GM18507 (cell line): Measurements from ENCODE around the gene IRAK2.
A peak's percentile ranks its signal among the peaks of the same experiment; 100 is the strongest.
"Not testable (repeated sequence)": the region's sequence is repeated elsewhere in the genome, so short reads cannot be mapped to it uniquely, and the experiment has no call there.

Source experiments
- DNase-seq: peaks from one replicate; pipeline ENCODE4 v3.0.0; 2011; ENCODE audit warnings: low read depth; ENCODE audit not compliant: insufficient read length; ENCODE audit errors: extremely low spot score
- FAIRE-seq: peaks from 2 replicates; lab custom pipeline; 2011; peaks lifted over from hg19 to GRCh38; lab: Jason Lieb, UNC

The IRAK2 gene

GRCh38 chr3:10164546-10165393 lies at the start of gene IRAK2:
Gene IRAK2, plus strand, starts transcription at chr3:10164919. Its CDS starts 36 bp downstream, at chr3:10164955.
- DNase-seq (peak; percentile 77), FAIRE-seq (peak; percentile 24)

- peak; percentile 98 for DNase-seq
- FAIRE-seq, result peak; percentile 99
Measured at GRCh38 chr3:10115326-10116137, 49.2 kb upstream of the IRAK2 start, which contains the start of gene BRK1. Gene BRK1, plus strand, starts transcription at chr3:10115675. Its CDS starts 27 bp downstream, at chr3:10115702.

DNA sequence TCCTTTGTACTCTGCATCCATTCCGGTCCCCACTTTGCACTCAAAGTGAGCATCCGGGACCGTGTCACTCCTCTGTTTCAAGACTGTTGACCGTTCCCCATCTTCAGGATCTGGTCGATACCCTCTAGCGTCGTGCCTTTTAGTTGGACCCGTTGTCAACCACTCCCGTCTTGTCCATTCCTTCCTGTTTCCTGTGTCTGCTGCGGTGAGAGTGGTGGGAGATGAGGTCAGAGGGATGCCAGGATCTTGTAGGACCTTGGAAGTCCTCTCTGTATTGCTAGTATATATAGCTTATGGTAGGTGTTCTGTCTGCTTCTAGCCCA lies 48.6 kb upstream of the IRAK2 start:
- DNase-seq, result no peak
- no peak for FAIRE-seq

DNA sequence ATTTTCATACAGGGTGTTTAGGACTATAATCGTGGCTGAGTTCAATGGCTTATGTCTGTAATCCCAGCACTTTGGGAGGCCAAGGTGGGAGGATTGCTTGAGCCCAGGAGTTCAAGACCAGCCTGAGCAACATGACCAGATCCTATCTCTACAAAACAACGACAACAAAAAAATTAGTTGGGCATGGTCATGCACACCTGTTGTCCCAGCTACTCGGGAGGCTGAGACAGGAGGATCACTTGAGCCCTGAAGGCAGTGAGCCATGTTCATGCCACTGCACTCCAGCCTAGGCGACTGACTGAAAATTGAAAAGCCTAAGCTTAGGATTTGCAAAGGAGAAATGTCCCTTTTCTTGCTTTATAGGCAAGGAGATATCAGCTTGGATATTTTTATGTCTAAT lies 47.8 kb upstream of the IRAK2 start:
- no peak for DNase-seq
- FAIRE-seq, result no peak

- no peak for DNase-seq
- FAIRE-seq, result no peak
Measured at GRCh38 chr3:10119376-10119775, 45.3 kb upstream of the IRAK2 start.

DNA sequence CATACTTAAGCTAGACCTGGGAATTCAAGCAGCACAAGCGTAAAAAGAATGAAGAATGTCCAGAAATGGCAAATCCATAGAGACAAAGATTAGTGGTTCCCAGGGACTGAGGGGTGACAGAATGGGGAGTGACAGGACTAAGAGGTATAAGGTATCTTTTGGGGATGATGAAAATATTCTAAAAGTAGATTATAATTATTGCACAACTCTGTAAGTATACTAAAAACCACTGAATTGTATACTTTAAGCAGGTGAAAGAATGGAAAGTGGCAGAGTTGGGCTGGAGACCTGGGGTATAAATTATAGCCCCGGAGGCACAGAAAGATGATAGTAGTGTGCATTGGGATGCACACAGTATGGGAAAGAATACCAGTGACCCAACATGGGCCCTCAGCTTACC lies 43.7 kb upstream of the IRAK2 start:
- FAIRE-seq, result no peak
- DNase-seq, result no peak

DNA sequence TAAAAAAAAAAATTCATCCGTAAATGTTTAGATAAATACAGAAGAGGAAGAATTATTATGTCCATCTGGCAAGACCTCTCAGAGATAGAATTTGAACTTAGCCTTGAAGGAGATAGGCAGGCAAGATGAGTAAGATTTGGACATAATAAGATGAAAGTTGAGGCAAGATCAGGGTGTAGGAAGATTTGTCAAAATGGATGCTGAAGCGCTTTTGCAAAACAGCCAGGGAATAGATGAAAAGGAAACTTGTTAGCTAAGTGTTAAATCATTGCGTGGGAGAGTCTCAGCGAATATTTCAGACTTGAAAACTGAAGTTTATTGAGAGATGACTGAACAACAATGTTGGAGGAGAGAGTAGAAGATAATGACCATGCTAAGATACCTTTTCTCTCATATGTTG lies 42.0 kb upstream of the IRAK2 start:
- no peak for DNase-seq
- no peak for FAIRE-seq

GRCh38 chr3:10135872-10136271 lies 28.8 kb upstream of the IRAK2 start:
- not testable (repeated sequence) for FAIRE-seq

DNA sequence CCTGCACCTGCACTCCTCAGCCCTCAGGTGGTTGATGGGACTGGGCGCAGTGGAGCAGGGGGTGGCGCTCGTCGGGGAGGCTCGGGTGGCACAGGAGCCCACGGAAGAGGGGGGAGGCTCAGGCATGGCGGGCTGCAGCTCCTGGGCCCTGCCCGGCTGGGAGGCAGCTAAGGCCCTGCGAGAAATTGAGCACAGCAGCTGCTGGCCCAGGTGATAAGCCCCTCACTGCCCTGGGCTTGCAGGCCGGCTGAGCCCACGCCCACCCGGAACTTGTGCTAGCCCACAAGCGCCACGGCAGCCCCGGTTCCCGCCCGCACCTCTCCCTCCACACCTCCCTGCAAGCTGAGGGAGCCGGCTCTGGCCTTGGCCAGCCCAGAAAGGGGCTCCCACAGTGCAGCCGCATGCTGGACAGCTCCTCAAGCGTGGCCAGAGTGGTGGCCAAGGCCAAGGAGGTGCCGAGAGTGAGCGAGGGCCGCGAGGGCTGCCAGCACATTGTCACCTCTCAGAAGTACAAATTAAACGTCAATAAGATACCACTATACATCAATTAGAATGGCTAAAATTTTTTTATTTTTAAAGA lies 28.2 kb upstream of the IRAK2 start:
- FAIRE-seq (no peak), DNase-seq (no peak)

More at GRCh38 chr3:10135872-10136271, 28.8 kb upstream of the IRAK2 start:
- DNase-seq, result not testable (repeated sequence)

DNA sequence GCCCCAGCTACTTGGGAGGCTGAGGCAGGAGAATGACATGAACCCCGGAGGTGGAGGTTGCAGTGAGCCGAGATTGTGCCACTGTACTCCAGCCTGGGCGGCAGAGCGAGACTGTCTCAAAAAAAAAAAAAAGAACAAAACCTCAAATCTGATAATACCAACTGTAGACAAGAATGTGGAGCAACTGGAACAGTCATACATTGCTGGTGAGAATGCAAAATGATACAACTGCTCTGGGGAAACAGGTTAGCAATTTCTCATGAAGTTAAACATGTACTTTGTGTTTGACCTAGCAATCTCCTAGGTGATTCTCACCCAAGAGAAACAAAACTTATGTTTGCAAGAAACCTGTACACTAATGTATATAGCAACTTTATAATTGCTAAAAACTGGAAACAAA lies 27.5 kb upstream of the IRAK2 start:
- FAIRE-seq (no peak), DNase-seq (no peak)

DNA sequence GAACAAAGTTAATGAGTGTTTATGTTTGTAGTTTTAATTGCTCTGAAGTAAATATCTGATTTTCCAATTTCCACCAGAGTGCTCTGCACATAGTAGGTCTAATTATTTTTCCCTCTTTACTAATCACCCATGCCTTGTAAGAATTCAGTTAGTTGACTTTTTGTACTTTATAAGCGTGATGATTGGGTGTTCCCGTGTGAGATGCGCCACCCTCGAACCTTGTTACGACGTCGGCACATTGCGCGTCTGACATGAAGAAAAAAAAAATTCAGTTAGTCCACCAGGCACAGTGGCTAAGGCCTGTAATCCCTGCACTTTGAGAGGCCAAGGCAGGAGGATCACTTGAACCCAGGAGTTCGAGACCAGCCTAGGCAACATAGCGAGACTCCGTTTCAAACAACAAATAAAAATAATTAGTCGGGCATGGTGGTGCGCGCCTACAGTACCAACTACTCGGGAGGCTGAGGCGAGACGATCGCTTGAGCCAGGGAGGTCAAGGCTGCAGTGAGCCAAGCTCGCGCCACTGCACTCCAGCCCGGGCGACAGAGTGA lies 23.6 kb upstream of the IRAK2 start:
- FAIRE-seq, result no peak
- DNase-seq, result no peak

DNA sequence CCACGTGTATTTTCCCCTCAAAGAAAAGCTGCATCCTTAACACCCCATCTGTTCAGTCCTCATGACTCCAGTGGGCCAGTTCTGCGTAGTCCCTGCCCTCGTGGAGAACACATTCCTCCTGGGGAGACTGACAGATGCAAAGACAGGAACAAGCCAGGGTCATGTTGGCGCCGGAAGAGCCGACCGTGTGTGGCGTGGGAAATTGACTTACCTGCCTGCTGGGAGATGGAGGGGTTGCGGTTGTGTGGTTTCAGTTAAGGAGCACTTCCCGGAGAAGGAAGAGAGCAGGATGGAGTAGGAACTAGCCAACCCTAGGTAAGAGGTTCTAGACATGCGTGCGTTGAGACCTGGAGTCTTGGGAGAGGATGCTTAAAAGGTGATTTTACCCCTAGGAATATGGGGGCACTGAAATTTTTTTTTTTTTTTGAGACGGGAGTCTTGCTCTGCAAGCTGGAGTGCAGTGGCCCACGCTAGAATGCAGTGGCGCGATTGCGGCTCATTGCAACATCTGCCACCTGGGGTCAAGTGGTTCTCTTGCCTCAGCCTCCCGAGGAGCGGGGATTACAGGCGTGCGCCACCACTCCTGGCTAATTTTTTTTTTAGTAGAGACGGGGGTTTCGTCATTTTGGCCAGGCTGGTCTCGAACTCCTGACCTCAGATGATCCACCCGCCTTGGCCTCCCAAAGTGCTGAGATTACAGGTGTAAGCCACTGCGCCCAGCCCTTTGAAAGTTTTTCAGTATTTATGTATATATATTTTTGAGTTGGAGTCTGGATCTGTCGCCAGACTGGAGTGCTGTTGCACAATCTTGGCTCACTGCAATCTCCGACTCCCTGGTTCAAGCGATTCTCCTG lies 21.8 kb upstream of the IRAK2 start:
- DNase-seq, result no peak
- no peak for FAIRE-seq

DNA sequence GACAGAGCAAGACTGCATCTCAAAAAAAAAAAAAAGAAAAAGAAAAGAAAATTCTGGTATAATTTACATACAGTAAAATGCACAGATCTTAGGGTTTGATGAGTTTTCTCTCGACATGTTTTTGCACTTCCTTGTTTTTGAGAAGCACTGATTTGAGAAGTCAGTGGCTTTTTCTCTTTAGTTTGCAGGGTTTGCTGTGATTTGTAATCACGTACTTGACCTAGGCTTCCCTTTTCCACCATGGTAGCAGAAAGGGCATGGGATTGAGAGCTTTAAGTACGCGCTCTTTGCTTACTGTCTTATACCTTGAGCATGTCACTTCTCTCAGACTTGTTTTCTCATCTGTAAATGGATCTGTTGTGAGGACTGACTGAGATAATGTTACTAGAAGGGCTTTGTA lies 19.0 kb upstream of the IRAK2 start:
- DNase-seq (no peak), FAIRE-seq (no peak)

GRCh38 chr3:10149226-10149625 lies 15.5 kb upstream of the IRAK2 start:
- DNase-seq (no peak), FAIRE-seq (no peak)

DNA sequence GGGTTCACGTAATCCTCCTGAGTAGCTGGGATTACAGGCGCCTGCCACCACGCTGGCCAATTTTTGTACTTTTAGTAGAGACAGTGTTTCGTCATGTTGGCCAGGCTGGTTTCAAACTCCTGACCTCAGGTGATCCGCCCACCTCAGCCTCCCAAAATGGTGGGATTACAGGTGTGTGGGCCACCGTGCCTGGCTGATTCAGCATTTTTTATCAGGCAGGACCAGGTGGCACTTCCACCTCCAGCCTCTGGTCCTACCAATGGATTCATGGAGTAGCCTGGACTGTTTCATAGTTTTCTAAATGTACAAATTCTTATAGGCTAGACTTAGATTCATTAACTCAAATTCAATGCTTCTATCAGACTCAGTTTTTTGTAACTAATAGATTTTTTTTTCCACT lies 13.7 kb upstream of the IRAK2 start:
- DNase-seq, result no peak

GRCh38 chr3:10154335-10155122 lies 10.2 kb upstream of the IRAK2 start:
- FAIRE-seq (no peak), DNase-seq (no peak)

More for the DNA sequence above, 13.7 kb upstream of the IRAK2 start:
- FAIRE-seq, result no peak

GRCh38 chr3:10155123-10155472 lies 9.6 kb upstream of the IRAK2 start:
- FAIRE-seq (no peak), DNase-seq (no peak)

- FAIRE-seq, result no peak
Measured at GRCh38 chr3:10155658-10156057, 9.1 kb upstream of the IRAK2 start.

GRCh38 chr3:10157031-10157430 lies 7.7 kb upstream of the IRAK2 start:
- no peak for FAIRE-seq
- DNase-seq, result no peak

More at GRCh38 chr3:10155658-10156057, 9.1 kb upstream of the IRAK2 start:
- DNase-seq, result no peak
